WERI-Rb-1 (cell line): ENCODE results near the gene ARNT2.

ENCODE experiments used
- DNase-seq: peaks from one replicate; pipeline ENCODE4 v3.0.0-alpha.2; 2020
- H3K27ac ChIP-seq: fragments of 250-450 bp; sonication (Bioruptor Pico); 2 replicates; pipeline ENCODE4 v1.5.1; 2020; ENCODE audit warnings: mild to moderate bottlenecking, moderate library complexity
- H3K27me3 ChIP-seq: fragments of 250-450 bp; sonication (Bioruptor Pico); 2 replicates; pipeline ENCODE4 v1.5.1; 2021; ENCODE audit warnings: mild to moderate bottlenecking, low read depth, moderate library complexity; ENCODE audit not compliant: insufficient read depth, severe bottlenecking
- H3K36me3 ChIP-seq: fragments of 250-450 bp; sonication (Bioruptor Pico); 2 replicates; pipeline ENCODE4 v1.5.1; 2020; ENCODE audit warnings: mild to moderate bottlenecking, moderate library complexity
- H3K4me3 ChIP-seq: 2 replicates; pipeline ENCODE4 v1.5.1; 2011; ENCODE audit warnings: low read depth, mild to moderate bottlenecking, control low read depth, low read length
- H3K9me3 ChIP-seq: fragments of 250-450 bp; sonication (Bioruptor Pico); 2 replicates; pipeline ENCODE4 v1.5.1; 2021; ENCODE audit warnings: mild to moderate bottlenecking, moderate library complexity; ENCODE audit not compliant: severe bottlenecking
- CTCF ChIP-seq: IDR thresholded peaks from 2 replicates; pipeline ENCODE4 v1.5.1; 2011; ENCODE audit warnings: low read depth, mild to moderate bottlenecking, control low read depth, inconsistent platforms, low read length

The ARNT2 gene

DNA sequence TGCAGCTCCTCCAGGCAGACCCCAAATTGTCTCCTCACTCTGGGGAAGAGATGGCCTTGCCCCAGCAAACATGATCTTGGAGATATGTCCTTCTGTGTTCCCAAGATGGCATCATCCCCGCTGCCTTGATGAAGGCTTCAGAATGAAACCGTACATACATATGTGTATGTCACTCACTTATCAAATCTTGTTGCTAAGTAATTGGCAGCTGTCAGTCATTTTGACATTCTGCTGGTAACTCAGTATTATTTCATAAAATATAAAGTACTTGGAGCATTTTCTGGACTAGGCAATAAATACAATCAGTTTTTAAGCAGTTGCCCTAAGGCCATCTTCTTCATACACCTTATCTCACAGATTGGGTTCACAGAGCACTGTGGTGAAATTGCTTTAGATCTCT, 62.4 kb downstream of the ARNT2 start:
- Histone ChIP-seq H3K4me3 (no peak overlapping the region), H3K27ac (no peak overlapping the region), H3K9me3 (no peaks in the 10 kb centered on the region), H3K36me3 (peaks cover 11% of the 10 kb centered on the region), H3K27me3 (no peaks in the 10 kb centered on the region)
- TF ChIP-seq CTCF, result no peak
- no peak for DNase-seq

- no peak for TF ChIP-seq CTCF
- Histone ChIP-seq H3K36me3 (peaks cover 11% of the 10 kb centered on the region), H3K27ac (no peak overlapping the region), H3K4me3 (no peak overlapping the region), H3K9me3 (no peaks in the 10 kb centered on the region), H3K27me3 (no peaks in the 10 kb centered on the region)
- no peak for DNase-seq
Measured at GRCh38 chr15:80467311-80467714, 63.1 kb downstream of the ARNT2 start.

GRCh38 chr15:80468796-80469195, 64.6 kb downstream of the ARNT2 start:
- no peaks in the 10 kb centered on the region for H3K27me3 ChIP-seq
- no peak overlapping the region for H3K27ac ChIP-seq
- H3K9me3 ChIP-seq, result no peaks in the 10 kb centered on the region
- peaks cover 11% of the 10 kb centered on the region for H3K36me3 ChIP-seq
- peak; percentile 60 for DNase-seq
- H3K4me3 ChIP-seq, result no peak overlapping the region
- no peak for TF ChIP-seq CTCF

DNA sequence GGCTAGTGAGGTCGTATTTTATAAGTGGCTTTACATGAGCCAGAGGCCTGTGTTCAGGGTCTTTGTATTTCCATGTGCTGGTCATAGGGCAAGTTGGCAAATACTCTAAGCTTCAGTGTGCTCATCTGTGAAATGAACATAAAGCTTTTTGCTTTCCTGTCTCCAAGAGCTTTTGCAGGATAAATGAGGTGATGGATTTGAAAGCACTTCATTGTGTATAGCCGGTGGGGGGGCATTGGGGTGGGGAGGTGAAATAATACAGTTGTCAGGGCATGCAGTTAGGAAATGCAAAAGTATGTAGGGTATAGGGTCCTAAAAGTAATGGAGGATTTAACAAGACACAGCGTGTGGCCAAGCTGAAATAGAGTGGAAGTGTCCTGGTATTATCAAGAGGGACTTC, 67.7 kb downstream of the ARNT2 start:
- no peak for DNase-seq
- Histone ChIP-seq H3K36me3 (peaks cover 23% of the 10 kb centered on the region), H3K27me3 (no peaks in the 10 kb centered on the region), H3K27ac (no peak overlapping the region), H3K9me3 (peaks cover 3% of the 10 kb centered on the region), H3K4me3 (no peak overlapping the region)
- no peak for TF ChIP-seq CTCF

- H3K27me3 ChIP-seq, result no peaks in the 10 kb centered on the region
- DNase-seq, result no peak
- no peak overlapping the region for H3K4me3 ChIP-seq
- H3K27ac ChIP-seq, result no peak overlapping the region
- no peak for TF ChIP-seq CTCF
- peaks cover 23% of the 10 kb centered on the region for H3K36me3 ChIP-seq
- peaks cover 3% of the 10 kb centered on the region for H3K9me3 ChIP-seq
Measured at GRCh38 chr15:80473286-80474223, 69.4 kb downstream of the ARNT2 start.
